HT-29 (cell line): Measurements from ENCODE around the gene NNMT. TPM values are rescaled to one million over a fixed set of nuclear protein-coding genes. Genes with fewer than 3 reads are reported as not detected.
A peak's percentile ranks its signal among the peaks of the same experiment; 100 is the strongest.

Experiments
- DNase-seq: peaks from one replicate; pipeline ENCODE4 v3.0.0-alpha.2; 2015; ENCODE audit warnings: low spot score
- total RNA-seq: library from RNA; depleted of rRNA; stranded (reverse); fragments of >200 nt; shearing (Covaris generic); gene quantifications from 2 replicates; pipeline ENCODE4 v1.2.3, GENCODE V29; 2014; rRNA removed

Gene NNMT
- total RNA-seq, 1 experiment from 2014 or later = 60.2 TPM

- DNase-seq = peak; percentile 12
Observed at GRCh38 chr11:114346709-114347141, 50.5 kb downstream of the NNMT start.

- DNase-seq = peak; percentile 91
Observed at GRCh38 chr11:114348200-114349191, 52.3 kb downstream of the NNMT start.

- no peak for DNase-seq
Observed at GRCh38 chr11:114350022-114350421, 53.8 kb downstream of the NNMT start.

GRCh38 chr11:114353443-114353842 lies 57.2 kb downstream of the NNMT start:
- DNase-seq = no peak

- no peak for DNase-seq
Observed at GRCh38 chr11:114354076-114354475, 57.9 kb downstream of the NNMT start.

GRCh38 chr11:114358716-114359115 lies 62.5 kb downstream of the NNMT start:
- DNase-seq = peak; percentile 69

GRCh38 chr11:114359342-114359741 lies 63.1 kb downstream of the NNMT start:
- DNase-seq = no peak

GRCh38 chr11:114362326-114362725 lies 66.1 kb downstream of the NNMT start:
- DNase-seq = no peak

- DNase-seq = no peak
Observed at GRCh38 chr11:114362958-114363357, 66.8 kb downstream of the NNMT start.

Other genes with a start within 250 kb of the NNMT start
- not detected in 2 replicates for gene ZBTB16, start 236.7 kb upstream of the NNMT start, total RNA-seq
- 6.3 and 12.9 TPM in 2 replicates for gene C11orf71, start 104.1 kb downstream of the NNMT start, total RNA-seq
- 18.7 and 24.0 TPM in 2 replicates for gene RBM7, start 104.3 kb downstream of the NNMT start, total RNA-seq
- 94.3 and 95.7 TPM in 2 replicates for gene REXO2, start 143.1 kb downstream of the NNMT start, total RNA-seq